Mucosa of stomach (tissue), 1 donor: ENCODE measurements around the gene HAL.

Source experiments
- H3K27me3 ChIP-seq: one replicate; pipeline ENCODE4 v1.7.0; 2013; ENCODE audit warnings: mild to moderate bottlenecking, low read length; ENCODE audit not compliant: control insufficient read depth, insufficient read depth
- H3K36me3 ChIP-seq: one replicate; pipeline ENCODE4 v1.7.0; 2013; ENCODE audit warnings: low read length; ENCODE audit not compliant: control insufficient read depth, insufficient read depth
- H3K4me1 ChIP-seq: one replicate; pipeline ENCODE4 v1.7.0; 2013; ENCODE audit warnings: mild to moderate bottlenecking, low read length; ENCODE audit not compliant: control insufficient read depth, insufficient read depth
- H3K4me3 ChIP-seq: one replicate; pipeline ENCODE4 v1.7.0; 2013; ENCODE audit warnings: low read length
- H3K9ac ChIP-seq: one replicate; pipeline ENCODE4 v1.7.0; 2013; ENCODE audit warnings: mild to moderate bottlenecking, low read length, moderate library complexity
- H3K9me3 ChIP-seq: one replicate; pipeline ENCODE4 v1.7.0; 2013; ENCODE audit warnings: mild to moderate bottlenecking, low read length, moderate library complexity; ENCODE audit not compliant: control insufficient read depth
- donor health status: Pancreatic carcinoma.

Gene HAL

DNA sequence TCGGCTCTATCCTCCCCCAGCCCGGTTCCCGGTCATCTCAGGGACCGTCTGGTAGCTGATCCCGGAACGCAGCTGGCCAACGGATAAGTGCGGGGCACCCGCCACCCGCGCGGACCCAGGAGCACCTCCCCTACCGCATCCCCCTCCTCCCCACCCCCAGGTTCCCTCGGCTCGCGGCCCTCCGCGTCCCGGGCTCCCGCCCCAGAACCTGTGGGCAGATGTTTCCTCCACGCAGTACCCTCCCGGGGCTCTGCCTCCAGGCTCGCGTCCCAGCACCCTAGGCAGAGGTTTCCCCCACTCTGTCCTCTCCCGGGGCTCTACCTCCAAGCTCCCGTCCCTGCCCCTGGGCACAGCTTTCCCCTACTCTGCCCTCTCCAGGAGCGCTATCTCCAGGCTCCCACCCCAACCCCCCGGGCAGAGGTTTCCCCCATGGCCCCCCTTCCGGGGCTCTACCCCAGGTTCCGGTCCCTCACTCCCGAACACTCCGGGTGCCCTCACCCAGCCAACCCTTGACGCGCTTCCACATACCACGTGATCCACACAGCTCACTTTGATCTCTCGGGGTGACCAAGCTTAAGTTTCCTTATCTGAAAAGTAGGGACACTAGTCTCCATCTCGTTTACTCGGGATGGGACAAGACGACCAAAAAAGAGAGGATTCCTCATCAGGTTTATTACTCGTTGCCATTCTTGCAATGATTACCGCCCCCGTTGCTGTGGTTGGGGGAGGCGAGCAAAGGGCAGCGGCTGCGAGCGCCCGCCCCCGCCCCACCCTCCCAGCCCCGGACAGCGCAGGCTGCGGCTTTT lies 53.4 kb downstream of the HAL start, which contains the start of gene CCDC38:
Gene CCDC38, minus strand, starts transcription at position 91 of the 806 bp plus-strand sequence. CDS start 6,105 bp downstream, outside the sequence.
- H3K36me3 ChIP-seq, result no peaks in the 10 kb centered on the region
- peaks cover 9% of the 10 kb centered on the region for H3K4me1 ChIP-seq
- no peaks in the 10 kb centered on the region for H3K9me3 ChIP-seq
- H3K4me3 ChIP-seq, result peak within 1 kb of the TSS; percentile 50
- peak within 1 kb of the TSS; percentile 75 for H3K9ac ChIP-seq
- peaks cover 5% of the 10 kb centered on the region for H3K27me3 ChIP-seq

DNA sequence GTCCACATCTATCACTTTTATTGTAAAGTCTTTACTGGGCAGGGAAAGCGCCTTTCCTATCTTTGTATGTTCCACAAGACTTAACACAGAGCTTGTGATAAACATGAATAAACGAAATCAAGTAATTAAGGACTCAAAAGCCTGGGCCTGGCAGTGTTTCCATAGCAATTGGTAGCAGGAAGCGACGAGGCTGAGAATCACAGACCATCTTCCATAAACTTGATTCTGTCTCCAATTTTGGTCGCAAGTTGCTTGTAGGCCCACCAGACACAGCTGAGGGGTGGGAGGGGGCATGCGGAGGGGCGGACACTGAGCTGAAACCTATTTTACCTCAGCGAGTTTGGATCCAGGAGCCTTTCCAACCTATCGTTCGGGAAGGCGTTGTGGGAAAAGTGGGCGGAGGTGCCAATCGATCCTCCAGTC lies 54.0 kb downstream of the HAL start:
- Histone ChIP-seq H3K4me1 (peaks cover 9% of the 10 kb centered on the region), H3K27me3 (peaks cover 5% of the 10 kb centered on the region), H3K4me3 (peak overlapping the region; percentile 50), H3K9me3 (no peaks in the 10 kb centered on the region), H3K36me3 (no peaks in the 10 kb centered on the region), H3K9ac (peak overlapping the region; percentile 75)

DNA sequence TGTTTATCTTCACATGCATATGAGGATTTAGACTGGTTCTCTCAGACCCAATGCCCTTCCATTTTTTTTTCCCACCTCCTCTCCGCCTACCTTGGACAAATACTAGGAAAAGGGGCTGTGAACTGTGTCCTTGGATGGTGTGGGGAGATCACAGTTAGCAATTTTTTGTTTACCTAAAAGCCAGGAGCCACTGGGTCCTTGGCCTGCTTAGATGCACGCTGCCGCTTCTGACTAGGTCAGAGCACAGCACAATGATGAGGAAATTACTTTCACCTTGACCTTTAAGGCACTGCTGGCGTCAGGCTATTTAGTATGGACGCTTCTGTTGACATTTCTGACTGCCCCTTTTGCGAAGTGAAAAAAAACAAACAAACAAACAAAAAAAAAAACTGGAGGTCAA lies 55.6 kb downstream of the HAL start:
- Histone ChIP-seq H3K9me3 (no peaks in the 10 kb centered on the region), H3K9ac (no peak overlapping the region), H3K4me3 (no peak overlapping the region), H3K4me1 (peaks cover 9% of the 10 kb centered on the region), H3K27me3 (peaks cover 5% of the 10 kb centered on the region), H3K36me3 (no peaks in the 10 kb centered on the region)
